GM18907 (cell line): ENCODE results near the gene TCF4.

ENCODE experiments used
- ATAC-seq: cut with Tn5 transposase; IDR thresholded peaks from one replicate; pipeline ENCODE4 v1.9.1; 2021; ENCODE audit warnings: mild to moderate bottlenecking, moderate library complexity; ENCODE audit not compliant: unreplicated experiment

TCF4 gene

DNA sequence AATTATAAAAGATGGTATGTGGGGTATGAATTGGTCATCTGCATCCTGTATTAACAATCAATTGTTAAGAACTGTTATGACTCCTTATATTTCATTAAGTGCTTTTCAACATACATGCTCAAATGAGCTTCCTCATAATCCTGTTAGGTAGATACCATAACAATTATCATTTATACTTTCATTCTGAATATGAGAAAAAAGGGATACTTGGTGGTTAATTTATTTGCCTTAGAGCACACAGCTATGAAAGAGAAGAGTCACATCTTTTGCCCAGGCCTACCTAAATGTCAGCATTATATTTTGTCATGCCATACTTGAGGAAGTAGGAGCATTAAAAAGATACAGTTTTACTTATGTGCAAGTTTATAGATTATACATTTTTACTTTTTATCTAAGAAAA lies 169.6 kb downstream of the TCF4 start:
- no peak for ATAC-seq

DNA sequence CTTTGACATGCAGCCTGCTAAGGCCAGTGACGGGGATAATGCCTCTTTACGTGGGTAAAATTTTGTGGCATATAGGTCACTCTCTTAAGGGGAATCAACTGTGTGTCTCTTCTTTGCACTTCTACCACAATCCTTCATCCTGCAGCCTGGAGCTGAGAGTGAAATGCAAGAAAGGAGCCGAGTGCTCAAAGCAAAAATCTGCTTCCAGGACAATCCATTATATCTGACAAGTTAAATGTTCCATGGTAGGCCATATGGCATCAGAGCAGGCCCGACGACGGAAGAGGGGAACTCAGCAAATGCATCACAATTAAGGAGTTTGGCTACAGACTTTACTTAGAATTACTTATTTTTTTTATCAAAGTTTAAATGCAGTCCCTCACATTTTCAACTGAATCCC lies 171.2 kb downstream of the TCF4 start:
- no peak for ATAC-seq

DNA sequence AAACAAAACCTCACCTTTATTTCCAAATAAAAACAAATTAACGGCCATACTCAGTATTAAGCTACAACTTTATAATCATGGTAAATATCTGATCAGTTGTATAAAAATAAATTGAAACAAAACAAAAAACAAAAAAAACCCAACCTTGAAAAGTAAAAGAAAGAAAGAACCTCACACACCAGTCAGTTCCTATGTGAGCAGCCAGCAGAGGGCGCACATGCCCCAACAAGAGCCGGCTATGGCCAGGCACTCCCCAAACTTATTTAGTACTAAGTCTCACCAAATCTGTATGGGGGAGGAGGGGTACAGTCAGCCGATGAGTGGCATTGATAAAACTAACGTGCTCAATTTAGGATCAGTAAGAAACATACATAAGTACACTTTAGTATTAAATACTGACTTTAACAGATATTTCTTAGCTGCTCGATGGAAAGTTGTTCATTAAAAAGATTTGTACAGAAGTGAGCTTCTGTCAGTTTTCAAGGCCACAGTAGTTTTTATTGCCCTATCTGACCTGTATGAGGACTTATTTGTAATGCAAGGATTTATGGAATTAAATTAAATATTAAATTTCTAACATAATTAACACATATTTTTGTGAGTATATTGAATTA lies 172.6 kb downstream of the TCF4 start:
- ATAC-seq: peak; percentile 88

DNA sequence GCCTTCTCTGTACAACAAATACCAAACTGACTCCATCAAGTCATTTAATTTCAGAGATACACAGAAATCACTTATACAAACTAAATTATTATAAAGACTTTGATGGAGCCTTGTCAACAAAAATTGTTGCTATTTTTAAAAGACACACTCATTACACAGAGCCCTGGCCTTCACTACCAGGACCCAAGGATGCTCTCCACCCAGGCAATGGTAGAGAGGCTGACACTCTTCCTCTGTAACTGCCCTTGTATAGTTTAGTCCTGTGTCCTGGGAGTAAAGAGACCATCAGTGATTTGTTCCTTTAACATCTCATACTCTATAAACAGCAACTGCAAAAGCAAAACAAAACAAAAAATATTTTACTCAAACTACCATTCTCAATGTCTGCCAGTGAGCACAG lies 173.5 kb downstream of the TCF4 start:
- ATAC-seq: no peak

DNA sequence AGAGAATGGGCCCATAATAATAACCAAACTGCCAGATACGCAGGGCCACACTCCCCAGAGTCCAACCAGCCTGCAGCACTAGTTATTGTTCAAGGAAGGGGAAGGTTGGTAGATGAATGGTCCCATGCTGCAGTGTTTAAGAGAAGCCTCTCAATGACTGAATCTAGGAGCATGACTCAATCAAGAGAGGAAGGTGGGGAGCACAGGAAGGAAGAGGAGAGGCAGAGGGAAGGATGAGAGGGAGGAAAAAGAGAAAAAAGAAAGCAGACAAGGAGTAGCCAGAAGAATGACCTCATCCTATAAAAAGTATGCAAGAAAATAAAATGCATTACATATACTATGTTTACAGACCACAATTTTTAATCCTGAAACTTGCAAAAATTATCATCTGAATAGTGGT lies 174.5 kb downstream of the TCF4 start:
- ATAC-seq: no peak

DNA sequence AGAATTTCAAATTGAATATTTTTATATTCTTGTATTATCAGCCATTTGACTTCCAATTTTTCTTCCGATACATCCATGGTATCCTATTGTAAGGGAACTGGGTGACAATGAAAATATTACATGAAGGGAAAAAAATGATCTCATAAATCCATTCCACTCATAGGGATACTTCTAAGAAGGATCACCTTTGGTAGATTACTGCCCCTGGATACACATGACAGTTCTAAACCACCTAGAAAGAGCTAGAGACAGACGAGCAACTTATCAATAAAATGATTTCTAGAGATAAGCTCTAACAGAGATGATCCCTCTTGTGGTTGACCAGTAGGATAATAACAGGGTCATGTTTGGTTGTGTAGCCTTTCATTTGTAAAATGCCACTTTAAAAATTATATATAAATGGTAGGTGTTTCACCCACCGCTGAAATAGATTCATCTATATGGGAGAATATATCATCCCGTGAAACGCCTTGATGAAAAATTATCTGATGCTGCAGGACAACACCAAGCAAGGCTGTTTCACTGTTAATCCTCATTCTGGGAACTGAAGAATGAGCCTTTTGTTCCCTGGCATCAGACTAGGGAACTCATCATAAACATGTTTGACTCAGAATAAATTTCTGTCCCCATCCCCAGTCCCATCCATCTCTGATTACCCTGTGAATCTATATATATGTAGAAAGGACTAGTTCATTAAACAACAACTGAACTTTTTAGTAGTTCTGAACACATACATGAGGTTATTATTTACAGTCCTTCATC lies 180.0 kb downstream of the TCF4 start:
- no peak for ATAC-seq

DNA sequence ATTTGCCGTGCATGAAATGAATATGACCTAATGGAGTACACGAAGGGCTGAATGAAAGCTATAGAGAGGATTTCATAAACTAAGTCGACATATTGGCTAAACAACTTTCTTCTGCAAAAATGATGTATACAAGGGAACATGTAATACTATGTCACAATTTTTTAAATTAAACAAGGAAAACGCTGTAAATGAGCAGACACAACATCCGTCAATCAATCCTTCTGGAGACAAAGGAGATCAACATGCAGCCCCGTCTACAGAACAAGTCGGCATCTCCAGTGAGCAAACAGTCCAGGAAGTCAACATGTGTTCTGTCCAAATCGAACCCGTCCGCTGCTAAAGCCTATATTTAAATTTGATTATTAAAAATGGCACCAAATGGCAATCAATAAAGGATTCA lies 180.8 kb downstream of the TCF4 start:
- no peak for ATAC-seq

DNA sequence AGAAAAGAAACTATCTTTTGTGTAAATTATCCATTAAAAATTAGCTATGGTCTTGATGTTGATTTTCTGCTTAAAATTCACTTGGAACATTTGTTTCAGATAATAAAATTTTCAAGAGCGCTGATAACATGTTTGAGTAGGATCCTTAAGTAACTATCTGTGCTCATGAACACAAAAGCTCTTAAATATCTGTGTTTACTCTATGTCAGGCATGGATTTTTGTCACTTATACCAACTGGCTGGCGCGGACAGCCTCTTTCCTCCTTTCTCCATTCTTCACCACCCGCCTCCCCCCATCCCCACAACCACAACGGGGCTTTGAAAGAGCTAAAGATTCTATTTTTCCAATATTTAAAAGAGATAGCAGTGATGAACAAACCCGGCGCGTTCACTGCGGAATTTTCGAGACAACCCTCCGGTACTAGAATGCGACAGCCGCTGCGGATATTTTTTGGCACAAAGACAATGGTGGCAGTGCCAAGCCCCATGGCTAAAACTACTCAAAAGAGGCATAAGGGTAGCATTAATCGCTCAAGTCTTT lies 181.5 kb downstream of the TCF4 start:
- ATAC-seq: no peak

DNA sequence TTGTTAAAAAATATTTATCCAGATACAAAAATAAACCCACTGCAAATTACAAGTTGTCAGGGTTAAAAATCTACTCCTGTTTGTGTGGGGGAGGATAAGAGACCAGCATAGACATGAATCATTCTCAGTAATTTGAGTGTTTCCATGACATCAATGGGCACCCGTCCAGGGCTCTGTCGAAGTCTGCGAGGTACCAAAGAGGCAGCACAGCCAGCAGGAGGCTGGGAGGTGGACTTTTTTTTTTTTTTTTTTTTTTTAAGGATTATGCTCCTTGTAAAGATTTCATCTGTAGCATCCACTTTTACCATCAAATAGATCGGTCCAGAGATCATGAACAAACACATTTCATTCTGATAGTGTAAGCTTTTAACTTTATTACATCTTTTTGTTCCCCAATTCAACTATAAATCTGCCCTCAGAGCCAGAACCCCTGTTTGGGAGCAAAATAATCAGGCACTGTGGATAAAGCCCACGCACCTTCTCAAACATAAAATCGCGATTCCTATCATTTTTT lies 182.0 kb downstream of the TCF4 start:
- ATAC-seq: peak; percentile 54

DNA sequence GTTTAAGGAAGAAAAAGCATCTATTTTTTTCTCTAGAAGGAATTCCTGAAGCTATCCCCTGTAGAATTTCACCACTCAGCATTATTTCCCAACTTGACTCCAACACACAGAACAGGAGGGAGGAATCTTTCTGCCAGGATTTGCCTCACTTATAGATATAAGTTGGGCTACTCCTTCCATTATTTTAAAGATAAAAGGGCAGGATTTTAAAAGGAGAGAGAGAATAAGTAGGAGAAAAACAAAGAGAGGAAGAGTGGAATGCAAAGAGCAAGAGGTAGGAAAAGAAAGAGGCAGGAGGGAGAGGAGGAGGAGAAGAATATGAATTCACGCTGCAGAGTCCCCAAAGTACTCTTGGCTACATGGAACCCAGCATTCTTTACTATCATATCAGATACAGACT lies 182.5 kb downstream of the TCF4 start:
- ATAC-seq: no peak

DNA sequence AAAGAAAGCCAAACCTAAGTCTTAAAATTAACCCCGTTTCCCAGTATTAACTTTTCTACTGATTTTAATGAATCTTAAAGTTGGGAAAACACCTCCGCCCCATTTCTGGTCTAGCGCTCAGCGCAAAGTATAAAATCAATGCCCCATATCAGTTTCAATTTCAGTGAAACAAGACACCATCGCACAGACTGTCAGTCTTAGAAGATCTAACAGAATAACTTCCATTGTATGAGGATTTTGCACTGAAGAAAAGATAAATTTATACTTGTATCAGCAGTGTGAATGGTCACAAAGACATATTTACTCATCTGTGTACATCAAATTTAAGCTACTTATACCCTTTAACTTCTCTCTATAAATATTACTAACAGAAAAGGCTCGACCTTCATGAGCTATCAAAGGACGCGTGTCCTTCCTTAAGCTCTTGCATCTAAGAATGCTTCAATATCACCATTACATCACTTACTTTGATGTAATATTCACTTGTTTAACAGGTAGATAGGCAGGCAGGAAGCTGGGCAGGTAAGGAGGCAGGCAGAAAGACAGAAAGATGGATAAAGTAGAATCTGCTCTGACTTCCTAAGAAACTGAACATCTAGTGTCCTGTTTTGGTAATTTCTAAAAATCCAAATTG lies 183.0 kb downstream of the TCF4 start:
- peak; percentile 72 for ATAC-seq

DNA sequence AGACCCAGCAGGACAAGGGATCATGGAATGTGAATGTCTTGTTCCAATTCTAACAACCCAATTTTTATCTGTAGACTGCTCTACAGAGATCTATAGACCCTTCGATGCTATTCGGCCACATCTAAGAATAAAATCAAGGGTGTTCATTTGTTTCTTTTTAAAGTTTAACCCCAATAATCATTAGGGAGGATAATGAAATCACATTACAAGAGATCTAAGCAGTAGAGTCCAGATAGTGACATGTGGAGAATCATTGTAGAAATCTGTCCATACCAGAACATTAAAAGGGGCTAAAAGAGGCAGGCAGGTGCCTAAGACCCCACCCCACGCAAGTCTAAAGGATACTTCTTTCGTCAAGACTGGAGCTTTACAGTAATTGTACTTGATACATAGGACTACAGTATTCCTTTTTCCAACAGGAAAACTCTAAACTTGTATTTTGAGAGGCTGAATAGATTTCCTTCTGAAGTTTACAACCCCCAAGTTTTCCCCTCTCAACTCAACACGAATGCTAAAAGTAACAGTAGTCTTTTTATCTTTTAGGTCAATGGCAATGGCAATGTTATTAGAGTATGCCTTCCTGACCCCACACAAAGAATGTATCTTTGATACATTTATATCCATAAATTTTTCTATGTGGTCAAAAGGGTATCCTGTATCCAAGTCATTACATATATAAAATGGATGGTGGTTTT lies 183.7 kb downstream of the TCF4 start:
- no peak for ATAC-seq

DNA sequence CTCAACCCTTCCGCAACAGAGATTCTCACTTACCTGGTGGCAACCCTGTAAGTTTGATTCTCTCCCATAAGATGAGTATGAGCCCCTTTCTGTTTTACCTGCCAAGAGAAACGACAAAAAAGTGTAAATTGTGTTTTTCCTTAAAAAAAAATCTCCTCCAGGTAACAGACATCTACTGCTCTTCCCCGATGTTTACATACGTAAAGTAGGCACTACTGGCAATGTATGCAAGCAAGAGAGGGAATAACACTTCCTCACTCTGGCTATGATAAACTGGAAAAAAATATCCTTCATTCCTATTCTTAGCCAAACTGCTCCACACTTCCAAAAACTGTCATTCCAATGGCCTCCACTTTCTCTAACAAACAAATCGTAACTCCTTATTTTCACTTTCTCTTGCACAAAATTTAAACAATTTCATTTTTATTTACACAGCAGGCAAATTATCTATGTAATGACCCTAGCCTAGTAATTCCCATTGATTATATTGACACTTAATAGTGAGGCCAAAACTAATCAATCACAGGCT lies 184.5 kb downstream of the TCF4 start:
- no peak for ATAC-seq

DNA sequence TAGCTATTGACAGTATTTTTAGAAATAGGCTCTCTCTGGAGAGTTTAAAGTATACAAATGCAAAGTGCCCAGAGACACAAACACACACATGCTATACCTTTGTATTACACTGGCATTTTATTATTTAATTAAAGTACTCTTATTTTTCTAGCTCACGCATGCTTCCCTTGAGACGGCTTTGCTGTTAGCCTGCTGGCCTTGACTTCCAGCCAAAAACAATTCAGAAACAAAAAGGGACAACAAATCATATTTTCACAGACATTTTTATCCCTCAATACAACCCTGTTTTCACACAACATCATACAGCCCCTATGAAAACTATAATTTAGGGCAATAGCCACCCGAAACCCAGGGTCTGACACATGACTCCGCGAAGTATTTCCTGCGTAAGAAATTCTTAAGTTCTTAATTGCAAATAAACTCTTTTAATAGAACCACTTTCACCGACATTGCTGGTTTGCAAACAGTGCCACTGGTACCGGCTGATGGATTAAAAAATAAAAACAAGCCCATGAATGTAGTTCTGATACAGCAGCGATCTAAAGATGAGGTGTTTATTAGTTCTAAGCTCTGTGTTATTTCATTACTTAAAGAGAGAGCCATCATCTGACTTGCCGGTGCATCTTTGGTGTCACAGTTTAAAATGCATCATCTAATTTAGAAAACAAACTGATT lies 185.1 kb downstream of the TCF4 start:
- no peak for ATAC-seq

DNA sequence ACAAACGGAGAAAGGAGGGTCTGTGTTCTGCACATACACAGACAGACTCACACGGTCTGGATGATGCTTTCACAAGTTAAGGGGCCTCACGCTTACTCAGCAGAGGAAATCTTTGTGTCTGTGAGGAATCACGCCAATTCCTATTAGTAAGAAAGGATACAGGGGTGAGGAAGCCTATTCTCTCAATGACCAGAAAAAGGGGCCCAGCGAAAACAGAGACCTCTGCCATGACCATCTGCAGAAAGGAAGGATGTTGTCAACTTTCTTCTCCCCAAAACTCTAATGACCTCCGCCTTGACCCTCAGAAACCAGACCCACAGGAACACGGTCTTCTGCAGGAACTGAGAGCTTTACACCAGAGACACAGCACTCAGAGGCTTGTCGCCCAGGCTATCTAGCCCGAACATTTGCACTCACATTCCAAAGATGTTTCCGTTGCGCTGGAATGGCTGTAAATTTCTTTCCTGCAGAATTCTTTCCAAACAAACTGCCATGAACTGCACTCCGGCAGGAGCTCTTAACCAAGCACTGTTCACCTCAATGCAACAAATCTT lies 186.3 kb downstream of the TCF4 start:
- no peak for ATAC-seq

DNA sequence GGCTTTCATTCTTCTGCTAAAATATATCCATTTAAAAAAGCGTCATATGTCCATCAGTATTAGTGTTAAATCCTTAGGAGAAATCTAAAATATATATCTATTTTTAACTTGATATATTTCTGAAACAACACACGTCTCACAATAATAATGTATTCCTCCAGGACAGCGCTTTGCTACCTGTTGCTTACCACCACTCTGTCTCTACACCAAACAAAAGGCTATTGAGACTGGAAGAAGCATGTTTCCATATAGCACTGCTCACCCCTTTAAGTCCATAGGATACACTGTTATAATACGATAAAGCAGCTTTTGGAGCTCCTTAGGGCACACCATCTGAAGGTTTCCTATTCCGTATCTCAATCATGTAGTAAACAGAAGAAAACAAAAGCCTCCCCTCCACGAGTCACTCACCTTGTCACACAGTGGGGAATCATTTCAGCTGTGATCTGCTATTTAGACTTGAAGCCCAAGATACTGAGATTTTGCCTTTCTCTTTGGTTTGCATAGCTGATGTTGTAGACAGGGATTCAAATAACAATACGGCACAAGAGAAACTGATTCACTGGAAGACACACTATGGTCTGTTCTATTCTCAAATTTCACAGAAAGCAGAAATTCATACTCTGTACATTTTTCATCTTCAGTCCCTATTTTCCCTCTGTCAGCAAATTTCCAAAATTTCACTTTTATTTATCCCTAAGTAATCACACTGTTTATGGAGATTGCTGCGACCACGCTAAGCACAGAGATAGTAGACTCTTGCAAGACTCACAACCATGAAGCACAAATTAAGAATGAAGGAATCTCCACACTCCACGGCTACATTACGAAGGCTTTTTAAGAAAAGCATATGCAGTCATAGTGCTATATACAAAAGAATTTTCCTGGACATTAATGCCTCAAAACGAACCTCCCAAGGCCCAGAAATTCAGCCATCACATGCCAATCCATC lies 187.1 kb downstream of the TCF4 start:
- no peak for ATAC-seq

DNA sequence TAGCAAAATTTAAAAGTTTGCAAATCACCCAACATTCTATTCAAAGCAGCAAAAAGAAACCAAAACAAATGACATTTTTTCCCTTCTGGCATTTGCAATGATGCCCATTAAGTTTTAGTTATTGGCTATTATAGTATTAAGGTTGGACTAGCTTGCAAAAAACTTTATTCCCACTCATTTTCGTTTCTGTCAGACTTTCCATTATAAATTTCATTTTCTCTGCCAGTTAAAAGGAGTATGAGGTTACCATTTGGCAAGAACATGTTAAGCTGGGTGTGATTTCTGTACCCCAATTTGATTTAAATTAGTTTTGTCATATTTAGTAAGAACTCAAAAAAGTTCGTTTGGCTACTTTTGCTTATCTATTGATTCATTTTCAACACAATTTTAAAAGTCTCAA lies 187.9 kb downstream of the TCF4 start:
- no peak for ATAC-seq

DNA sequence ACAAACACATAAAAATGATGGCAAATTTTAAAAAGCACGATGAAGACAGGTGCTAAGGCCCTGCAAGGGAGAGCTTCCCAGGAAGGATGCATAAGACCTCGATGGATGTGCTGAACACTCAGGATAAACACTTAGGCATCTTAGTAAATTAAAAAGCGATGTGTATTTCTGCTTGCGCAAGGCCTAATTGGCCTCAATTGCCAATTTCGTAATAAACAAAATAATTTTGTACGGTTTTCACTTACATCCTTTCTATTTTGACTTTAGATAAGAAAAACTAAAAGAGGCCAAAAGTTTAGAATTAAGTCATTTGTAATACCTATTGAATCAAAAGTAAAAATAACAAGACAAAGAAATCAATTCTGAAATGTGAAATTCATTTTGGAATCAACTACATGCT lies 189.1 kb downstream of the TCF4 start:
- ATAC-seq: no peak

DNA sequence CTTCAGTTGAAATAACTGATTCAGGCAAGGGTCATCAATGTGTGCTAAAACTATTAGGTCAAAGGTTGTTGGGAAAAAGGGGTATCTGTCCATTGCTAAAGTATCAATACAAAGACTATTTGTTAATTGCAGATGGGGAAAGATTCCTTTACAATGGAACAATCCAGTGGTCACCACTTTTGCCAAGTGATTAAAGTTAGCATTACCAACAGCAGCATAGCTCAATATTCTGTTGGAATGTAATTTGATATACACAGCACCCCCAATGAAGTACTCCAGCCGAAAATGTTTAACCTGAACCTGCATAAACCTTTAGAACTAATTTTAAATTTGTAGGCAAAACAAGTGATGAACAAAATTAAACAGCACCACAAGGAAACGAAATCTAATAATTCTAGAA lies 191.0 kb downstream of the TCF4 start:
- no peak for ATAC-seq
